ENCODE measurements around the gene TAS2R40.
"Not testable (repeated sequence)": the region's sequence is repeated elsewhere in the genome, so short reads cannot be mapped to it uniquely, and the experiment has no call there.

TAS2R40 gene

GRCh38 chr7:143221737-143222136, at the start of gene TAS2R40:
Gene TAS2R40 (plus strand): TSS chr7:143222037. CDS start chr7:143222079, 42 bp downstream.
- TF ChIP-seq CTCF (IDR thresholded peaks at IDR 0.05; ENCODE audit: low read depth, low read length, missing control alignments): no peak
- H3K4me3 ChIP-seq (ENCODE audit: low read depth, low read length): no peak within 1 kb of the TSS
- no peak for DNase-seq (ENCODE audit: low read depth)

GRCh38 chr7:143172354-143172753, 49.5 kb upstream of the TAS2R40 start:
- no peak overlapping the region for H3K4me3 ChIP-seq (ENCODE audit: low read depth, low read length)
- no peak for TF ChIP-seq CTCF (IDR thresholded peaks at IDR 0.05; ENCODE audit: low read depth, low read length, missing control alignments)
- no peak for DNase-seq (ENCODE audit: low read depth)

- no peak overlapping the region for H3K4me3 ChIP-seq (ENCODE audit: low read depth, low read length)
- no peak for DNase-seq (ENCODE audit: low read depth)
- no peak for TF ChIP-seq CTCF (IDR thresholded peaks at IDR 0.05; ENCODE audit: low read depth, low read length, missing control alignments)
Measured at GRCh38 chr7:143176128-143176527, 45.7 kb upstream of the TAS2R40 start.

- no peak for TF ChIP-seq CTCF (IDR thresholded peaks at IDR 0.05; ENCODE audit: low read depth, low read length, missing control alignments)
Measured at GRCh38 chr7:143177374-143178119, 44.3 kb upstream of the TAS2R40 start.

GRCh38 chr7:143180771-143181170, 41.1 kb upstream of the TAS2R40 start:
- DNase-seq (ENCODE audit: low read depth); H3K4me3 ChIP-seq (ENCODE audit: low read depth, low read length): not testable (repeated sequence)

More at GRCh38 chr7:143177374-143178119, 44.3 kb upstream of the TAS2R40 start:
- DNase-seq (ENCODE audit: low read depth): no peak
- no peak overlapping the region for H3K4me3 ChIP-seq (ENCODE audit: low read depth, low read length)

GRCh38 chr7:143181349-143181748, 40.5 kb upstream of the TAS2R40 start:
- H3K4me3 ChIP-seq (ENCODE audit: low read depth, low read length): no peak overlapping the region
- no peak for DNase-seq (ENCODE audit: low read depth)
- TF ChIP-seq CTCF (IDR thresholded peaks at IDR 0.05; ENCODE audit: low read depth, low read length, missing control alignments): no peak

GRCh38 chr7:143183024-143183423, 38.8 kb upstream of the TAS2R40 start, which contains the start of gene TAS2R39:
Gene TAS2R39 (plus strand): TSS chr7:143183419. CDS start chr7:143183419, 0 bp downstream.
- DNase-seq (ENCODE audit: low read depth): no peak
- no peak for TF ChIP-seq CTCF (IDR thresholded peaks at IDR 0.05; ENCODE audit: low read depth, low read length, missing control alignments)
- H3K4me3 ChIP-seq (ENCODE audit: low read depth, low read length): no peak within 1 kb of the TSS

Data from GM12864 (cell line).